Colonic mucosa (tissue), 4 donors: ENCODE results near the gene ZFYVE19. TPM values are rescaled to one million over a fixed set of nuclear protein-coding genes. Genes with fewer than 3 reads are reported as not detected.
A peak's percentile ranks its signal among the peaks of the same experiment; 100 is the strongest.

ENCODE experiments used
- DNase-seq: peaks from one replicate; pipeline ENCODE4 v3.0.0-alpha.2; 2020
- H3K27ac ChIP-seq: fragments of 200-600 bp; one replicate; pipeline ENCODE4 v1.8.0; 2021
- H3K27me3 ChIP-seq: fragments of 200-600 bp; one replicate; pipeline ENCODE4 v1.8.0; 2021
- H3K36me3 ChIP-seq: fragments of 200-600 bp; one replicate; pipeline ENCODE4 v1.8.0; 2021
- H3K4me1 ChIP-seq: fragments of 200-600 bp; one replicate; pipeline ENCODE4 v1.8.0; 2021; ENCODE audit warnings: mild to moderate bottlenecking
- H3K4me3 ChIP-seq: fragments of 200-600 bp; one replicate; pipeline ENCODE4 v1.8.0; 2021
- H3K9ac ChIP-seq, 2 donors: one replicate each; pipeline ENCODE4 v1.7.0; 2013; ENCODE audit warnings: control low read depth in 2 of 2, low read depth in 2 of 2, low read length in 2 of 2
- H3K9me3 ChIP-seq: fragments of 200-600 bp; one replicate; pipeline ENCODE4 v1.8.0; 2021
- CTCF ChIP-seq: fragments of 200-600 bp; IDR thresholded peaks from one replicate; pipeline ENCODE4 v1.8.0; 2022; ENCODE audit warnings: antibody characterized with exemption, mild to moderate bottlenecking
- intact Hi-C: fragments of 100-400 bp; cut with DNase I; formaldehyde crosslinking; loops from one replicate; pipeline ENCODE4 v1.14.1; 2022
- total RNA-seq, 2 donors: library from RNA; stranded (reverse); fragmentation: NEBNext Ultra II Directional in 1 of 2; extraction: Animal tissue kit (Norgen Biotek cat#: 25700) in 1 of 2; gene quantifications; one replicate each; pipeline ENCODE4 v1.2.1, GENCODE V29; 2021
- donor health status: healthy.
- donor health status: DM: no; HTN: no; CAD: no.
- donor health status: DM: no; HTN: no; CAD: no.

Gene ZFYVE19
- total RNA-seq, 2 donors from 2014 or later = 22.9 to 27.9 TPM

GRCh38 chr15:40773902-40774301 lies 33.0 kb upstream of the ZFYVE19 start:
- no peak overlapping the region for H3K27ac ChIP-seq
- no peak for DNase-seq

GRCh38 chr15:40775007-40775406 lies 31.9 kb upstream of the ZFYVE19 start:
- intact Hi-C loops = no loop called here
- Histone ChIP-seq H3K27ac (no peak overlapping the region), H3K4me3 (no peak overlapping the region), H3K4me1 (peaks cover 5% of the 10 kb centered on the region), H3K27me3 (no peaks in the 10 kb centered on the region), H3K36me3 (peaks cover 16% of the 10 kb centered on the region), H3K9ac (no peak overlapping the region), H3K9me3 (no peaks in the 10 kb centered on the region)
- no peak for DNase-seq
- no peak for TF ChIP-seq CTCF

More at GRCh38 chr15:40773902-40774301, 33.0 kb upstream of the ZFYVE19 start:
- H3K9ac ChIP-seq = no peak overlapping the region
- peaks cover 12% of the 10 kb centered on the region for H3K4me1 ChIP-seq
- peaks cover 13% of the 10 kb centered on the region for H3K36me3 ChIP-seq
- intact Hi-C loops = no loop called here
- no peaks in the 10 kb centered on the region for H3K27me3 ChIP-seq
- TF ChIP-seq CTCF = no peak
- no peak overlapping the region for H3K4me3 ChIP-seq
- H3K9me3 ChIP-seq = no peaks in the 10 kb centered on the region

GRCh38 chr15:40775740-40776536 lies 31.0 kb upstream of the ZFYVE19 start:
- Histone ChIP-seq H3K9me3 (no peaks in the 10 kb centered on the region), H3K4me3 (no peak overlapping the region), H3K27ac (no peak overlapping the region), H3K27me3 (no peaks in the 10 kb centered on the region), H3K36me3 (peaks cover 16% of the 10 kb centered on the region), H3K4me1 (no peaks in the 10 kb centered on the region), H3K9ac (no peak overlapping the region)
- TF ChIP-seq CTCF = no peak
- intact Hi-C loops = no loop called here
- DNase-seq = no peak

- intact Hi-C loops = no loop called here
- H3K4me1 ChIP-seq = no peaks in the 10 kb centered on the region
- H3K27ac ChIP-seq = no peak overlapping the region
- H3K36me3 ChIP-seq = peaks cover 16% of the 10 kb centered on the region
- no peak for TF ChIP-seq CTCF
- DNase-seq = no peak
- H3K9me3 ChIP-seq = no peaks in the 10 kb centered on the region
- no peak overlapping the region for H3K9ac ChIP-seq
- no peaks in the 10 kb centered on the region for H3K27me3 ChIP-seq
- no peak overlapping the region for H3K4me3 ChIP-seq
Observed at GRCh38 chr15:40776537-40777141, 30.2 kb upstream of the ZFYVE19 start.

- peak; percentile 72 for TF ChIP-seq CTCF
- intact Hi-C loops = loop anchor here (2.0 to 10.0 kb wide), 2 partner anchors 36 to 112 kb away; partner anchors contain the start of gene VPS18
- H3K9ac ChIP-seq = no peak overlapping the region
- no peaks in the 10 kb centered on the region for H3K9me3 ChIP-seq
- no peaks in the 10 kb centered on the region for H3K27me3 ChIP-seq
- H3K36me3 ChIP-seq = peaks cover 6% of the 10 kb centered on the region
- no peak overlapping the region for H3K27ac ChIP-seq
- DNase-seq = peak; percentile 83
- peaks cover 7% of the 10 kb centered on the region for H3K4me1 ChIP-seq
- no peak overlapping the region for H3K4me3 ChIP-seq
Observed at GRCh38 chr15:40782609-40783227, 24.2 kb upstream of the ZFYVE19 start.
